H1 (cell line): ENCODE results near the gene MAP9. TPM values are rescaled to one million over a fixed set of nuclear protein-coding genes. Genes with fewer than 3 reads are reported as not detected.

Experiments used
- ASH2L ChIP-seq: fragments of 200-600, 300-600 bp; sonication (generic); IDR thresholded peaks from one replicate; pipeline ENCODE4 v1.7.1; 2017; ENCODE audit warnings: low read length
- BRCA1 ChIP-seq: IDR thresholded peaks from 2 replicates; pipeline ENCODE4 v1.6.1; 2012; ENCODE audit warnings: low read depth, low read length, improper control_type of control experiment
- CEBPB ChIP-seq: IDR thresholded peaks from 2 replicates; pipeline ENCODE4 v1.6.1; 2012; ENCODE audit warnings: low read depth, low read length
- CHD1 ChIP-seq: IDR thresholded peaks from 2 replicates; pipeline ENCODE4 v1.6.1; 2012; ENCODE audit warnings: low read depth, low read length, improper control_type of control experiment
- HDAC2 ChIP-seq, 2 experiments: fragments of 300-600 bp in 1 of 2; sonication (generic) in 1 of 2; IDR thresholded peaks; 2 replicates each; pipeline ENCODE4 v1.6.1; 2011 to 2012; ENCODE audit warnings: low read depth in 2 of 2, low read length in 2 of 2, mild to moderate bottlenecking in 2 of 2, moderate library complexity in 2 of 2, borderline replicate concordance in 1 of 2, inconsistent platforms in 1 of 2
- JUN ChIP-seq: IDR thresholded peaks from 2 replicates; pipeline ENCODE4 v1.6.1; 2011; ENCODE audit warnings: low read depth, mild to moderate bottlenecking, improper control_type of control experiment, low read length
- KDM1A ChIP-seq: fragments of 200-600, 300-600 bp; sonication (generic); IDR thresholded peaks from 2 replicates; pipeline ENCODE4 v1.7.1; 2016; ENCODE audit warnings: mild to moderate bottlenecking, low read length, borderline replicate concordance
- NANOG ChIP-seq: IDR thresholded peaks from 2 replicates; pipeline ENCODE4 v1.6.1; 2011; ENCODE audit warnings: low read length, low read depth, mild to moderate bottlenecking, inconsistent platforms; ENCODE audit not compliant: insufficient read depth, poor library complexity, severe bottlenecking
- POLR2A ChIP-seq, 2 experiments: IDR thresholded peaks; 1 replicate in 1 of 2; 2 replicates in 1 of 2; pipeline ENCODE4 v1.6.1; 2011; ENCODE audit warnings: low read depth in 2 of 2, low read length in 2 of 2, mild to moderate bottlenecking in 2 of 2; ENCODE audit errors: control extremely low read depth in 1 of 2
- RFX5 ChIP-seq: IDR thresholded peaks from 2 replicates; pipeline ENCODE4 v1.6.1; 2011; ENCODE audit warnings: low read depth, low read length, improper control_type of control experiment, borderline replicate concordance
- SAP30 ChIP-seq: fragments of 300-600 bp; sonication (generic); IDR thresholded peaks from 2 replicates; pipeline ENCODE4 v1.7.1; 2012; ENCODE audit warnings: low read length, moderate library complexity, mild to moderate bottlenecking, inconsistent platforms; ENCODE audit not compliant: insufficient read depth, insufficient replicate concordance
- SIX5 ChIP-seq: IDR thresholded peaks from 2 replicates; pipeline ENCODE4 v1.6.1; 2011; ENCODE audit warnings: mild to moderate bottlenecking, low read depth, low read length
- SP1 ChIP-seq: IDR thresholded peaks from 2 replicates; pipeline ENCODE4 v1.6.1; 2011; ENCODE audit warnings: low read depth, low read length
- SRF ChIP-seq: IDR thresholded peaks from 2 replicates; pipeline ENCODE4 v1.6.1; 2011; ENCODE audit warnings: mild to moderate bottlenecking, low read depth, low read length, moderate library complexity
- TAF7 ChIP-seq: optimal IDR thresholded peaks from 2 replicates; pipeline ENCODE3; 2011; ENCODE audit warnings: low read depth, mild to moderate bottlenecking, inconsistent platforms, low read length, moderate library complexity, borderline replicate concordance
- TBP ChIP-seq: IDR thresholded peaks from 2 replicates; pipeline ENCODE4 v1.6.1; 2011; ENCODE audit warnings: low read depth, low read length, improper control_type of control experiment
- TCF12 ChIP-seq: IDR thresholded peaks from 2 replicates; pipeline ENCODE4 v1.6.1; 2011; ENCODE audit warnings: low read depth, mild to moderate bottlenecking, low read length
- YY1 ChIP-seq: IDR thresholded peaks from 2 replicates; pipeline ENCODE4 v1.6.1; 2011; ENCODE audit warnings: low read depth, mild to moderate bottlenecking, low read length
- ZNF274 ChIP-seq: IDR thresholded peaks from 2 replicates; pipeline ENCODE4 v1.7.0; 2012; ENCODE audit warnings: low read length, borderline replicate concordance; ENCODE audit errors: extremely low read depth
- polyA plus RNA-seq, 7 experiments: library from polyadenylated mRNA; depleted of rRNA in 3 of 7; stranded (reverse) in 5 of 7; unstranded in 2 of 7; fragments of >200 nt in 5 of 7; fragments of 200-250 nt in 2 of 7; gene quantifications; 1 replicate in 5 of 7; 2 replicates in 1 of 7; 4 replicates in 1 of 7; pipeline versions ENCODE4 v1.2.1 to v1.2.3, GENCODE V29; 2011 to 2013; ENCODE audit warnings: missing spikeins in 2 of 7, mixed read lengths in 2 of 7
- total RNA-seq: library from RNA; stranded (reverse); fragmentation: NEBNext Ultra II Directional; extraction: Animal tissue kit (Norgen Biotek cat#: 25700); gene quantifications from 2 replicates; pipeline ENCODE4 v1.2.1, GENCODE V29; 2021
- TF ChIP-seq, protein P1 (sequence below), 3 experiments: IDR thresholded peaks; 1 replicate in 2 of 3; 2 replicates in 1 of 3; pipeline versions ENCODE4 v1.5.1 to v1.6.1; 2011; ENCODE audit warnings: low read length in 3 of 3, mild to moderate bottlenecking in 3 of 3, inconsistent platforms in 2 of 3, low read depth in 1 of 3, moderate library complexity in 1 of 3; ENCODE audit not compliant: insufficient read depth in 1 of 3; ENCODE audit errors: control extremely low read depth in 1 of 3
- TF ChIP-seq, protein P2 (sequence below): IDR thresholded peaks from 2 replicates; pipeline ENCODE4 v1.6.1; 2011; ENCODE audit warnings: low read length, improper control_type of control experiment

MAP9 gene
- total and polyA plus RNA-seq, 2 of the 8 experiments (the other 6 are each of a cell fraction or from before 2014, with no cell fraction given): 2.1 to 18.9 TPM

- TF ChIP-seq, protein P1, sequence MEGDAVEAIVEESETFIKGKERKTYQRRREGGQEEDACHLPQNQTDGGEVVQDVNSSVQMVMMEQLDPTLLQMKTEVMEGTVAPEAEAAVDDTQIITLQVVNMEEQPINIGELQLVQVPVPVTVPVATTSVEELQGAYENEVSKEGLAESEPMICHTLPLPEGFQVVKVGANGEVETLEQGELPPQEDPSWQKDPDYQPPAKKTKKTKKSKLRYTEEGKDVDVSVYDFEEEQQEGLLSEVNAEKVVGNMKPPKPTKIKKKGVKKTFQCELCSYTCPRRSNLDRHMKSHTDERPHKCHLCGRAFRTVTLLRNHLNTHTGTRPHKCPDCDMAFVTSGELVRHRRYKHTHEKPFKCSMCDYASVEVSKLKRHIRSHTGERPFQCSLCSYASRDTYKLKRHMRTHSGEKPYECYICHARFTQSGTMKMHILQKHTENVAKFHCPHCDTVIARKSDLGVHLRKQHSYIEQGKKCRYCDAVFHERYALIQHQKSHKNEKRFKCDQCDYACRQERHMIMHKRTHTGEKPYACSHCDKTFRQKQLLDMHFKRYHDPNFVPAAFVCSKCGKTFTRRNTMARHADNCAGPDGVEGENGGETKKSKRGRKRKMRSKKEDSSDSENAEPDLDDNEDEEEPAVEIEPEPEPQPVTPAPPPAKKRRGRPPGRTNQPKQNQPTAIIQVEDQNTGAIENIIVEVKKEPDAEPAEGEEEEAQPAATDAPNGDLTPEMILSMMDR (IDR thresholded peaks at IDR 0.05; ENCODE audit: control extremely low read depth in 1 of 3, insufficient read depth in 1 of 3, low read depth in 1 of 3, low read length in 3 of 3): no peak
- TF ChIP-seq YY1: 0 out of 2 replicates have a peak, but pooled peaks have one; percentile 28
- TF ChIP-seq NANOG: no peak
- TF ChIP-seq POLR2A (IDR thresholded peaks at IDR 0.05; ENCODE audit: control extremely low read depth in 1 of 2, low read depth in 2 of 2, low read length in 2 of 2): peak in 1 of 2 experiments; percentile 71; a peak in 1 of 3 replicates
- TF ChIP-seq RFX5: no peak
- TF ChIP-seq KDM1A: no peak
- peak; percentile 59 for TF ChIP-seq TAF7
- no peak for TF ChIP-seq TCF12
- no peak for TF ChIP-seq BRCA1
- no peak for TF ChIP-seq SRF
- TF ChIP-seq SIX5: no peak
- no peak for TF ChIP-seq CHD1
- peak; percentile 67; the same call in 1 of the 2 replicates for TF ChIP-seq SP1
- peak in 1 of 2 experiments; percentile 73; a peak in 1 of 4 replicates for TF ChIP-seq HDAC2 (IDR thresholded peaks at IDR 0.05; ENCODE audit: borderline replicate concordance in 1 of 2, low read depth in 2 of 2, low read length in 2 of 2)
- no peak for TF ChIP-seq ZNF274
- no peak for TF ChIP-seq CEBPB
- no peak for TF ChIP-seq SAP30
- TF ChIP-seq ASH2L: peak; percentile 94
- no peak; the same call in 1 of the 2 replicates for TF ChIP-seq TBP
- TF ChIP-seq JUN: no peak
- TF ChIP-seq, protein P2, sequence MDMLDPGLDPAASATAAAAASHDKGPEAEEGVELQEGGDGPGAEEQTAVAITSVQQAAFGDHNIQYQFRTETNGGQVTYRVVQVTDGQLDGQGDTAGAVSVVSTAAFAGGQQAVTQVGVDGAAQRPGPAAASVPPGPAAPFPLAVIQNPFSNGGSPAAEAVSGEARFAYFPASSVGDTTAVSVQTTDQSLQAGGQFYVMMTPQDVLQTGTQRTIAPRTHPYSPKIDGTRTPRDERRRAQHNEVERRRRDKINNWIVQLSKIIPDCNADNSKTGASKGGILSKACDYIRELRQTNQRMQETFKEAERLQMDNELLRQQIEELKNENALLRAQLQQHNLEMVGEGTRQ: peak; percentile 59
Measured at GRCh38 chr4:155376387-155377268, at the start of gene MAP9 (continued).
